HG02852 (cell line): ENCODE measurements around the gene HEXA.

Source experiments
- ATAC-seq: cut with Tn5 transposase; IDR thresholded peaks from one replicate; pipeline ENCODE4 v1.9.1; 2021; ENCODE audit warnings: mild to moderate bottlenecking, moderate library complexity; ENCODE audit not compliant: unreplicated experiment

Gene HEXA

GRCh38 chr15:72377331-72377730, 1.5 kb upstream of the HEXA start:
- ATAC-seq: no peak

GRCh38 chr15:72375501-72375845, 341 bp downstream of the HEXA start:
- ATAC-seq: peak; percentile 35

GRCh38 chr15:72372361-72372760, 3.5 kb downstream of the HEXA start:
- no peak for ATAC-seq

GRCh38 chr15:72369964-72370363, 5.8 kb downstream of the HEXA start:
- ATAC-seq: no peak

- no peak for ATAC-seq
Measured at GRCh38 chr15:72368899-72369298, 6.9 kb downstream of the HEXA start.

GRCh38 chr15:72368325-72368724, 7.5 kb downstream of the HEXA start:
- no peak for ATAC-seq

GRCh38 chr15:72365844-72366243, 10.0 kb downstream of the HEXA start:
- ATAC-seq: peak; percentile 86

GRCh38 chr15:72361176-72361575, 14.6 kb downstream of the HEXA start:
- no peak for ATAC-seq

- ATAC-seq: peak; percentile 52
Measured at GRCh38 chr15:72358650-72359171, 17.1 kb downstream of the HEXA start.

- ATAC-seq: no peak
Measured at GRCh38 chr15:72358121-72358520, 17.7 kb downstream of the HEXA start.

- no peak for ATAC-seq
Measured at GRCh38 chr15:72354496-72354895, 21.3 kb downstream of the HEXA start.

- no peak for ATAC-seq
Measured at GRCh38 chr15:72353266-72353665, 22.5 kb downstream of the HEXA start.

GRCh38 chr15:72345806-72346205, 30.0 kb downstream of the HEXA start:
- ATAC-seq: no peak

GRCh38 chr15:72345280-72345679, 30.5 kb downstream of the HEXA start:
- ATAC-seq: no peak

GRCh38 chr15:72344602-72345001, 31.2 kb downstream of the HEXA start:
- ATAC-seq: no peak

GRCh38 chr15:72342385-72342784, 33.4 kb downstream of the HEXA start:
- ATAC-seq: no peak

GRCh38 chr15:72341361-72341760, 34.5 kb downstream of the HEXA start:
- ATAC-seq: no peak

GRCh38 chr15:72340366-72340765, 35.4 kb downstream of the HEXA start:
- ATAC-seq: no peak

GRCh38 chr15:72339777-72340177, 36.0 kb downstream of the HEXA start:
- no peak for ATAC-seq

- ATAC-seq: no peak
Measured at GRCh38 chr15:72338617-72339321, 37.0 kb downstream of the HEXA start.

GRCh38 chr15:72338148-72338547, 37.7 kb downstream of the HEXA start:
- no peak for ATAC-seq

GRCh38 chr15:72334842-72335241, 41.0 kb downstream of the HEXA start:
- ATAC-seq: no peak

GRCh38 chr15:72331021-72331420, 44.8 kb downstream of the HEXA start:
- no peak for ATAC-seq
